GM12801 (cell line): ENCODE results near the gene ZNF385B.

Source experiments
- TF ChIP-seq, protein P1 (sequence below): IDR thresholded peaks from one replicate; pipeline ENCODE4 v1.5.1; 2011; ENCODE audit warnings: control low read depth; ENCODE audit not compliant: insufficient read length; ENCODE audit errors: extremely low read depth

Gene ZNF385B

DNA sequence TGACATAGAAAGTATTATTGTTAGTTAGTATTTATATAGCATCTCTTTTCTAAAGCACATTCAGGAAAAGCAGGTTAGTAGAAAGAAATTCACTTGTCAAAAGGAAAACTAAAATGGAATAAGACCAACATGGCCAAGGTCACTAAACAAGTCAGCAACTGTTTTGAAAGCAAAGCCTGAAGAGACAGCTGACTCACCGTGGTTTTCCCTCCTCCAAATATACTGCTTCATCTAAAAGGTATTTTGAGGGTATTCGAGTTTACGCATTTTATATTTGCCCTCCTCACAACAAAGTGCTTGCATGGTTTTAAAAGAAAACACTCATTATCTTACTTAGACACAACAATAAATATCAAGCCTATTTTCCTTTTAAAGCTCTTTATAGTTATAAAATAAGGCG is 24.0 kb downstream of the ZNF385B start:
- TF ChIP-seq, protein P1, sequence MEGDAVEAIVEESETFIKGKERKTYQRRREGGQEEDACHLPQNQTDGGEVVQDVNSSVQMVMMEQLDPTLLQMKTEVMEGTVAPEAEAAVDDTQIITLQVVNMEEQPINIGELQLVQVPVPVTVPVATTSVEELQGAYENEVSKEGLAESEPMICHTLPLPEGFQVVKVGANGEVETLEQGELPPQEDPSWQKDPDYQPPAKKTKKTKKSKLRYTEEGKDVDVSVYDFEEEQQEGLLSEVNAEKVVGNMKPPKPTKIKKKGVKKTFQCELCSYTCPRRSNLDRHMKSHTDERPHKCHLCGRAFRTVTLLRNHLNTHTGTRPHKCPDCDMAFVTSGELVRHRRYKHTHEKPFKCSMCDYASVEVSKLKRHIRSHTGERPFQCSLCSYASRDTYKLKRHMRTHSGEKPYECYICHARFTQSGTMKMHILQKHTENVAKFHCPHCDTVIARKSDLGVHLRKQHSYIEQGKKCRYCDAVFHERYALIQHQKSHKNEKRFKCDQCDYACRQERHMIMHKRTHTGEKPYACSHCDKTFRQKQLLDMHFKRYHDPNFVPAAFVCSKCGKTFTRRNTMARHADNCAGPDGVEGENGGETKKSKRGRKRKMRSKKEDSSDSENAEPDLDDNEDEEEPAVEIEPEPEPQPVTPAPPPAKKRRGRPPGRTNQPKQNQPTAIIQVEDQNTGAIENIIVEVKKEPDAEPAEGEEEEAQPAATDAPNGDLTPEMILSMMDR: no peak

DNA sequence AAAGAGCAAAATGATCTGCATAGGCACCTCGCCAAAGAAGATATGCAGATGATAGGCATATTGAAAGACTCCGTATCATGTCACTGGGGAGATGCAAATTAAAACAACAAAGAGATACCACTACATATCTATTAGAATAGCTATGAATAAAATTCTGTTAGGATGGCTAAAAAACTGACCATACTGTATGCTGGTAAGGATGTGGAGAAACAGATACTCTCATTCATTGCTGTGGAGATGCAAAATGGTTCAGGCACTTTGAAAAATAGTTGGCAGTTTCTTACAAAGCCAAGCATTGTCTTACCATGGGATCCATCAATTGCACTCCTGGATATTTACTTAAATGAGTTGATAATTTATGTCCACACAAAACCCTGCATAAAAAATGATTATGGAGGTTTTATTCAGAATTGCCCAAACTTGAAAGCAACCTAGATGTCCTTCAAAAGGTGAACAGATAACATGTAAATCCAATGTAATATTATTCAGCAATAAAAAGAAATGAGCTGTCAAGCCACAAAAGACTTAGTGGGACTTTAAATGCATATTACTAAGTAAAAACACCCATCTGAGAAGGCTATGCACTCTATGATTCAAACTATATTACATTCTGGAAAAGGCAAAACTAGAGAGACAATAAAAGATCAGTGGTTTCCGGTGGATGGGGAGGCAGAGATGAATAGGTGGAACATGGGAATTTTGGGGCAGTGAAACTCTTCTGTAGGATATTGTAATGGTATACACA is 31.2 kb downstream of the ZNF385B start:
- TF ChIP-seq, protein P1: no peak

DNA sequence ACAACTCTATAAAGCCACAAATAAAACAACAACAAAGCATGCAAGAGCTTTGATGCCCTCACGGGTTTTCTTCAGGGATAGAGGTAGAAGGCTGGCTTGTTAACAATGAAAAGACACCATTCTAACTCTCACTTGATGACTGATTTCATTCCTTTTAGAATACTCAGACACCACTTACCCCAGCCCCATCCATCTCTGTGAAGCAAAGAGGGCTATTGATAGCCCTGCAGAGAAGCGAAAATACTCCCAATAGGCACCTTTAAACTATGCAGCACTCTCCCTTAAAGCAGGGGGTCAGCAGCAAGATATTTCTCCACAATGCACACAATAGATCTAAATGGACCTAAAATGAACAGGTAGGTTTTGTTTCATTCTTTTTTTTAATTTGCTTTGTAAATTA is 35.1 kb downstream of the ZNF385B start:
- TF ChIP-seq, protein P1: no peak

DNA sequence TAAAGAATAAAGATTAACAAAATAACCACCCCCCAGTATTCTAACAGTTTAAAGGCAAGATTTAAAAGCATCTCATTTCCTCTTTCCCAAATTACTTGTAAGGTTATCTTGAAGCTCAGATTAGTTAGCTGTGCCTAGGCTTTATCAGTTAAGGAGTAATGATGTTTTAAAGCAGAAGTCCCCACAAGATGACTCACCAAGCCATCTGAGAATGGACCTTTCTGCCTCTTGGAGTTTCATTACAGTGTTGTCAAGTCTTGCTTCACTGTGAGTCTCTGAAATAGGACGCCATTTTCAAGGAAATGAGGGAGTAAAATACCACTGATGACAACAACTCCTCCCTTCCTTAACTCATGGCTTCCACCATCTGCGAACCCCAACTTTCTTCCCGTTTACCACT is 35.9 kb downstream of the ZNF385B start:
- TF ChIP-seq, protein P1: no peak

DNA sequence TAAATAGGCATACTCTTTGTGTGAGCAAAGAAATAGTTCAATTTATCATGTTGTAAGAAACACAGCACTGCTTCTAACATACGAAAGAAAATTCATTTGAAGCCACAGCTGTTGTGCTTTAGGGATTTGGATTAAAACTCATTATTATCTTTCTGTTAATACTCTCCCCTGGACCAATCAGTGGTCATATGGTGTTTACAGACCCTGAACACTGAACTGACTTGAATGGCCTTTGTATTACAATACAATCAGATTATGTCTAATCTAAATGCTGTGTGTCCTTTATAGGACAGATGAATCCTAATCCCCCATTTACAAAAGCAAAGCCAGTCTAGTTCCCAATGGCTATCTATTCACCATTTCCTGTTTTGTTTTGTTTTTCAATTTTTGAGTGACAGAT is 36.5 kb downstream of the ZNF385B start:
- TF ChIP-seq, protein P1: no peak

DNA sequence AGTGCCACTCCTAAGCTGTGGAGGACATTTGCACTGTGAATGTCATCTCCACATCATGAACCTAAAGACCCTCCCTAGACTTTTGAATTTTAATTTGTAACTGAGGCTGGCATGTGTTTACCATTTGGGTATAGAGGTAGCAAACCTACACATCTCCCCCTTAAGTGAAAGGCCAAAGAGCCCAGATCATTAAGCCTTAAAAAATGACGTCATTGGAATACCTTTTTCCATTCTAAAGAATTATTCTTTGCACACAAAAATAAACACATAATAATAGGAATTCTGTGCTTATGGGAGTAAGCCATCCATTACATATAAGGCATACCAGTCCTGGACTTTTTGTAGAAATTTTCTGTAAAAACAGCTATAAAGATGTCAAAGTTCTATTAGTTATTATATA is 38.9 kb downstream of the ZNF385B start:
- TF ChIP-seq, protein P1: no peak

DNA sequence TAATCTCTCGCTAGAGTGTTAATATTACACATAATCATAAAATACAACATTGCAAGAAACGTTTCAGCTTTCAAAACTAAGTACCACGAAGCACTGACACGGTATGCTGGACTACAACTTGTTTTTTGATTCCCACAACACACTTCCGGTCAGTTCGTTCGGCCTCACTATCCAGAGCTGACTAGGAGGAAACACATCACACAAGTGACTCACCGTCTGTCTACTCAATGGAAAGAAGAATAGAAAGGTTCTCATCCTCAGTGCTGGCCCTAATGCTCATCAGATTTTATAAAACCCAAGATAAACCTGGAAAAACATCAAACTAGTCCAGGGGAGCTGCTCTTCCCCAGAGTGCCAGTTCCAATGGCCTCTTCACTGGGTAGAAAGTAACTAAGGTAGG is 42.9 kb downstream of the ZNF385B start:
- TF ChIP-seq, protein P1: no peak
